H1 (cell line): ENCODE results near the gene RUSF1. TPM values are rescaled to one million over a fixed set of nuclear protein-coding genes. Genes with fewer than 3 reads are reported as not detected.

ENCODE experiments used
- CTCF ChIA-PET: fragments of 300-600 bp; sonication (Branson Sonifier 250); formaldehyde crosslinking; loops from one replicate; lab custom pipeline; 2021; ENCODE audit not compliant: partially characterized antibody; lab: Charles Lee
- POLR2A ChIA-PET: fragments of 300-600 bp; sonication (Branson Sonifier 250); formaldehyde crosslinking; loops from one replicate; lab custom pipeline; 2021; ENCODE audit warnings: inconsistent platforms; ENCODE audit not compliant: partially characterized antibody; lab: Charles Lee
- DNase-seq, 2 experiments: peaks; one replicate each; pipeline versions ENCODE4 v3.0.0 to v3.0.0-alpha.2; 2010 to 2022; ENCODE audit warnings: low spot score in 2 of 2, low read depth in 1 of 2, mixed read lengths in 1 of 2
- FAIRE-seq: peaks from 2 replicates; lab custom pipeline; 2011; peaks lifted over from hg19 to GRCh38; lab: Jason Lieb, UNC
- H2AFZ ChIP-seq: 2 replicates; pipeline ENCODE4 v1.8.1; 2012; ENCODE audit warnings: low read length, inconsistent platforms
- H2AK5ac ChIP-seq: 2 replicates; pipeline ENCODE4 v1.6.1; 2013; ENCODE audit warnings: low read depth, low read length
- H2BK120ac ChIP-seq: replicated peaks from 2 replicates; pipeline ENCODE3; 2013; ENCODE audit warnings: low read depth, low read length, inconsistent platforms
- H2BK12ac ChIP-seq: 2 replicates; pipeline ENCODE4 v1.6.1; 2013; ENCODE audit warnings: low read depth, low read length
- H2BK15ac ChIP-seq: 2 replicates; pipeline ENCODE4 v1.6.1; 2013; ENCODE audit warnings: low read length
- H2BK20ac ChIP-seq: 2 replicates; pipeline ENCODE4 v1.6.1; 2013; ENCODE audit warnings: low read length
- H2BK5ac ChIP-seq: 2 replicates; pipeline ENCODE4 v1.6.1; 2013; ENCODE audit warnings: low read depth, low read length
- H3K14ac ChIP-seq: 2 replicates; pipeline ENCODE4 v1.6.1; 2013; ENCODE audit warnings: inconsistent platforms; ENCODE audit not compliant: insufficient read length
- H3K18ac ChIP-seq: 2 replicates; pipeline ENCODE4 v1.6.1; 2013; ENCODE audit warnings: low read length; ENCODE audit errors: extremely low read depth
- H3K23ac ChIP-seq: 2 replicates; pipeline ENCODE4 v1.6.1; 2013; ENCODE audit warnings: inconsistent platforms; ENCODE audit not compliant: insufficient read length
- H3K23me2 ChIP-seq: 2 replicates; pipeline ENCODE4 v1.6.1; 2013; ENCODE audit warnings: low read depth, low read length
- H3K27ac ChIP-seq: 2 replicates; pipeline ENCODE4 v1.6.1; 2011; ENCODE audit warnings: low read depth, low read length, inconsistent platforms
- H3K27me3 ChIP-seq, 4 experiments: replicated peaks in 1 of 4; 1 replicate in 1 of 4; 2 replicates in 3 of 4; pipeline versions ENCODE4 v1.6.1 to v1.8.1; 2011 to 2013; ENCODE audit warnings: low read length in 3 of 4, mild to moderate bottlenecking in 3 of 4, inconsistent platforms in 2 of 4, mixed read lengths in 2 of 4, moderate library complexity in 1 of 4; ENCODE audit not compliant: control insufficient read depth in 3 of 4, insufficient read depth in 3 of 4; ENCODE audit errors: extremely low read depth in 1 of 4
- H3K36me3 ChIP-seq, 4 experiments: 2 replicates each; pipeline versions ENCODE4 v1.6.1 to v1.8.1; 2011 to 2013; ENCODE audit warnings: mild to moderate bottlenecking in 4 of 4, low read length in 3 of 4, moderate library complexity in 2 of 4, control low read depth in 1 of 4, inconsistent platforms in 1 of 4; ENCODE audit not compliant: insufficient read depth in 4 of 4, control insufficient read depth in 2 of 4
- H3K4ac ChIP-seq: replicated peaks from 2 replicates; pipeline ENCODE3; 2013; ENCODE audit warnings: low read length, low read depth, mixed read lengths, inconsistent platforms; ENCODE audit not compliant: insufficient read length
- H3K4me1 ChIP-seq, 4 experiments: replicated peaks in 1 of 4; 1 replicate in 1 of 4; 2 replicates in 3 of 4; pipeline versions ENCODE4 v1.6.1 to v1.8.1; 2011 to 2013; ENCODE audit warnings: low read length in 3 of 4, inconsistent platforms in 2 of 4, mixed read lengths in 1 of 4; ENCODE audit not compliant: insufficient read depth in 4 of 4, control insufficient read depth in 3 of 4
- H3K4me2 ChIP-seq, 2 experiments: 2 replicates each; pipeline versions ENCODE4 v1.6.1 to v1.8.1; 2011 to 2013; ENCODE audit warnings: low read depth in 2 of 2, low read length in 2 of 2, control low read depth in 1 of 2, inconsistent platforms in 1 of 2, mild to moderate bottlenecking in 1 of 2; ENCODE audit not compliant: insufficient read depth in 1 of 2
- H3K4me3 ChIP-seq, 4 experiments: fragments of 200-600, 300-600 bp in 1 of 4; sonication (generic), shearing (Covaris generic), sonication (Bioruptor Twin) in 1 of 4; 2 replicates each; pipeline versions ENCODE4 v1.5.1 to v1.8.1; 2011 to 2016; ENCODE audit warnings: low read length in 4 of 4, low read depth in 3 of 4, control low read depth in 2 of 4, inconsistent platforms in 2 of 4, mild to moderate bottlenecking in 2 of 4, mixed read lengths in 1 of 4, moderate library complexity in 1 of 4; ENCODE audit not compliant: insufficient read depth in 2 of 4; ENCODE audit errors: extremely low read depth in 1 of 4
- H3K56ac ChIP-seq: replicated peaks from 2 replicates; pipeline ENCODE3; 2013; ENCODE audit warnings: low read depth, mild to moderate bottlenecking, mixed read lengths, low read length, inconsistent platforms; ENCODE audit not compliant: insufficient read length
- H3K79me1 ChIP-seq: 2 replicates; pipeline ENCODE4 v1.6.1; 2013; ENCODE audit warnings: low read depth, low read length, control low read depth
- H3K79me2 ChIP-seq, 2 experiments: 2 replicates each; pipeline versions ENCODE4 v1.6.1 to v1.8.1; 2012 to 2013; ENCODE audit warnings: low read length in 2 of 2, mild to moderate bottlenecking in 2 of 2, inconsistent platforms in 1 of 2; ENCODE audit not compliant: insufficient read depth in 2 of 2, control insufficient read depth in 1 of 2
- H3K9ac ChIP-seq, 4 experiments: replicated peaks in 1 of 4; 1 replicate in 1 of 4; 2 replicates in 3 of 4; pipeline versions ENCODE4 v1.6.1 to v1.8.1; 2011 to 2013; ENCODE audit warnings: low read depth in 3 of 4, low read length in 3 of 4, control low read depth in 2 of 4, mild to moderate bottlenecking in 2 of 4, moderate library complexity in 2 of 4, inconsistent platforms in 1 of 4; ENCODE audit errors: extremely low read depth in 1 of 4
- H3K9me3 ChIP-seq, 2 experiments: 2 replicates each; pipeline versions ENCODE4 v1.6.1 to v1.8.1; 2012 to 2013; ENCODE audit warnings: mild to moderate bottlenecking in 2 of 2, moderate library complexity in 2 of 2, control low read depth in 1 of 2, inconsistent platforms in 1 of 2, low read depth in 1 of 2, low read length in 1 of 2, mixed read lengths in 1 of 2; ENCODE audit not compliant: insufficient read depth in 2 of 2
- H4K20me1 ChIP-seq, 2 experiments: replicated peaks in 1 of 2; 2 replicates each; pipeline versions ENCODE3 to v1.8.1; 2011 to 2013; ENCODE audit warnings: inconsistent platforms in 2 of 2, low read length in 2 of 2, mild to moderate bottlenecking in 1 of 2; ENCODE audit not compliant: insufficient read depth in 2 of 2, control insufficient read depth in 1 of 2
- H4K5ac ChIP-seq: 2 replicates; pipeline ENCODE4 v1.6.1; 2013; ENCODE audit warnings: low read length, low read depth, mixed read lengths, inconsistent platforms; ENCODE audit not compliant: insufficient read length
- H4K8ac ChIP-seq: 2 replicates; pipeline ENCODE4 v1.8.0; 2013; ENCODE audit warnings: mild to moderate bottlenecking, moderate library complexity, low read length, inconsistent platforms; ENCODE audit not compliant: insufficient read depth; ENCODE audit errors: extremely low read depth
- H4K91ac ChIP-seq: replicated peaks from 2 replicates; pipeline ENCODE3; 2013; ENCODE audit warnings: low read length, mixed read lengths, inconsistent platforms; ENCODE audit not compliant: insufficient read length
- CHD1 ChIP-seq: IDR thresholded peaks from 2 replicates; pipeline ENCODE4 v1.6.1; 2012; ENCODE audit warnings: low read depth, low read length, improper control_type of control experiment
- NRF1 ChIP-seq: IDR thresholded peaks from 2 replicates; pipeline ENCODE4 v1.6.1; 2011; ENCODE audit warnings: mild to moderate bottlenecking, low read depth, low read length, improper control_type of control experiment
- RXRA ChIP-seq: IDR thresholded peaks from 2 replicates; pipeline ENCODE4 v1.6.1; 2011; ENCODE audit warnings: low read depth, mild to moderate bottlenecking, low read length, moderate library complexity; ENCODE audit not compliant: insufficient read depth
- SP2 ChIP-seq: IDR thresholded peaks from 2 replicates; pipeline ENCODE4 v1.6.1; 2012; ENCODE audit warnings: mild to moderate bottlenecking, low read length, inconsistent platforms
- WGBS, 2 experiments: shearing (Covaris generic) in 1 of 2; methylation state at CpG; one replicate each; pipeline versions ENCODE4 v1.1.6 to v1.1.7; 2013 to 2015; ENCODE audit warnings: low lambda C conversion rate in 2 of 2, mixed read lengths in 2 of 2, inconsistent platforms in 1 of 2, low coverage in 1 of 2, missing lambda C conversion rate in 1 of 2; ENCODE audit not compliant: insufficient replicate concordance in 2 of 2, insufficient coverage in 1 of 2, insufficient read length in 1 of 2; ENCODE audit errors: extremely low coverage in 1 of 2, missing lambda C conversion rate in 1 of 2; 5-methylcytosine and 5-hydroxymethylcytosine counted together
- polyA plus RNA-seq, 7 experiments: library from polyadenylated mRNA; depleted of rRNA in 3 of 7; stranded (reverse) in 5 of 7; unstranded in 2 of 7; fragments of >200 nt in 5 of 7; fragments of 200-250 nt in 2 of 7; gene quantifications; 1 replicate in 5 of 7; 2 replicates in 1 of 7; 4 replicates in 1 of 7; pipeline versions ENCODE4 v1.2.1 to v1.2.3, GENCODE V29; 2011 to 2013; ENCODE audit warnings: missing spikeins in 2 of 7, mixed read lengths in 2 of 7
- total RNA-seq: library from RNA; stranded (reverse); fragmentation: NEBNext Ultra II Directional; extraction: Animal tissue kit (Norgen Biotek cat#: 25700); gene quantifications from 2 replicates; pipeline ENCODE4 v1.2.1, GENCODE V29; 2021
- TF ChIP-seq, protein P1 (sequence below): IDR thresholded peaks from 2 replicates; pipeline ENCODE4 v1.6.1; 2012; ENCODE audit warnings: inconsistent platforms

RUSF1 gene
- total and polyA plus RNA-seq, 2 of the 8 experiments (the other 6 are each of a cell fraction or from before 2014, with no cell fraction given): 22.5 to 33.7 TPM

GRCh38 chr16:31519759-31520431 lies 11.7 kb upstream of the RUSF1 start:
- FAIRE-seq: no peak
- Histone ChIP-seq H2BK15ac (no peak overlapping the region), H3K4ac (no peak overlapping the region), H3K79me2 (no peaks in the 10 kb centered on the region), H3K4me3 (no peak overlapping the region), H2AFZ (peak overlapping the region; percentile 22; the same call in 1 of the 2 replicates), H4K8ac (no peak overlapping the region), H3K4me1 (peaks cover 0 to 4% (median 0%) of the 10 kb centered on the region in 4 experiments; a peak in 2 of 7 replicates), H3K18ac (no peak overlapping the region), H3K23ac (no peak overlapping the region), H2BK20ac (no peak overlapping the region), H2BK12ac (no peak overlapping the region), H4K20me1 (no peaks in the 10 kb centered on the region), H3K9ac (no peak overlapping the region), H3K27me3 (peaks cover 0 to 2% (median 0%) of the 10 kb centered on the region in 4 experiments; a peak in 1 of 7 replicates)
- POLR2A ChIA-PET: interaction anchor here (0.8 to 1.7 kb wide), 5 partner anchors 9 to 61 kb away, joined by 3 to 6 read pairs (median 4); partner anchors contain the start of genes ARMC5 and RUSF1
- TF ChIP-seq SP2: no peak
- TF ChIP-seq CHD1: no peak
- TF ChIP-seq, protein P1, sequence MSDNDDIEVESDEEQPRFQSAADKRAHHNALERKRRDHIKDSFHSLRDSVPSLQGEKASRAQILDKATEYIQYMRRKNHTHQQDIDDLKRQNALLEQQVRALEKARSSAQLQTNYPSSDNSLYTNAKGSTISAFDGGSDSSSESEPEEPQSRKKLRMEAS: no peak
- TF ChIP-seq RXRA: no peak
- TF ChIP-seq NRF1: no peak
- TF ChIP-seq, all 59 proteins: peak for 0
- Histone ChIP-seq H2BK120ac (no peak overlapping the region), H2AK5ac (no peak overlapping the region), H3K14ac (no peak overlapping the region), H3K27ac (no peak overlapping the region), H3K36me3 (no peaks in the 10 kb centered on the region), H4K91ac (no peak overlapping the region), H2BK5ac (no peak overlapping the region), H3K4me2 (no peak overlapping the region), H3K9me3 (no peaks in the 10 kb centered on the region), H3K56ac (no peak overlapping the region), H4K5ac (no peak overlapping the region), H3K79me1 (no peaks in the 10 kb centered on the region), H3K23me2 (no peaks in the 10 kb centered on the region)
- CTCF ChIA-PET: interaction anchor here (0.9 kb wide), 1 partner anchor 10 kb away, joined by 4 read pairs; no protein-coding TSS in a partner anchor
- WGBS, 2 experiments: 78% methylated on average over 2 of the region's 2 CpGs; no CpG with 5 or more reads in 1 of the 2 experiments
- no peak for DNase-seq
